PC-3 (cell line): ENCODE measurements around the gene PPP1R1B. TPM values are rescaled to one million over a fixed set of nuclear protein-coding genes. Genes with fewer than 3 reads are reported as not detected.

Source experiments
- ATAC-seq: fragments of 200-7000 bp; cut with Tn5 transposase; 2 replicates; pipeline ENCODE4 v1.9.1; 2020; ENCODE audit warnings: mild to moderate bottlenecking, moderate library complexity
- BruUV-seq: library from RNA; stranded (reverse); fragments of 400-500 nt; replicated peaks from 2 replicates; lab custom pipeline; 2021; lab: Mats Ljungman, UMichigan
- CTCF ChIA-PET: fragments of 300-600 bp; sonication (Branson Sonifier 250); formaldehyde crosslinking; loops from one replicate; lab custom pipeline; 2022; ENCODE audit warnings: antibody characterized with exemption; lab: Charles Lee
- POLR2A ChIA-PET: fragments of 300-600 bp; sonication (Branson Sonifier 250); formaldehyde crosslinking; loops from one replicate; lab custom pipeline; 2022; ENCODE audit warnings: antibody characterized with exemption; ENCODE audit not compliant: unreplicated experiment; lab: Charles Lee
- DNase-seq: peaks from one replicate; pipeline ENCODE4 v3.0.0-alpha.2; 2015
- H2AFZ ChIP-seq: fragments of 300-600 bp; sonication (generic); 2 replicates; pipeline ENCODE4 v1.6.0; 2016; ENCODE audit warnings: antibody characterized with exemption, low read length
- H3F3A ChIP-seq: fragments of 300-600 bp; sonication (generic); one replicate; pipeline ENCODE4 v1.6.0; 2017; ENCODE audit warnings: antibody characterized with exemption, low read length, control low read depth, mild to moderate bottlenecking; ENCODE audit not compliant: unreplicated experiment
- H3K27ac ChIP-seq: fragments of 300-600 bp; sonication (generic); 2 replicates; pipeline ENCODE4 v1.5.1; 2016; ENCODE audit warnings: mild to moderate bottlenecking, low read length
- H3K27me3 ChIP-seq: fragments of 300-600 bp; sonication (generic); 2 replicates; pipeline ENCODE4 v1.6.1; 2016; ENCODE audit warnings: low read length, mixed read lengths
- H3K36me3 ChIP-seq: fragments of 300-600 bp; sonication (generic); 2 replicates; pipeline ENCODE4 v1.6.1; 2016; ENCODE audit warnings: low read depth, mixed run types, low read length, mixed read lengths
- H3K4me1 ChIP-seq: fragments of 300-600 bp; sonication (generic); 2 replicates; pipeline ENCODE4 v1.5.1; 2016; ENCODE audit warnings: low read length; ENCODE audit not compliant: insufficient read depth
- H3K4me2 ChIP-seq: fragments of 300-600 bp; sonication (generic); 2 replicates; pipeline ENCODE4 v1.6.0; 2016; ENCODE audit warnings: low read length
- H3K4me3 ChIP-seq: fragments of 300-600 bp; sonication (generic); 2 replicates; pipeline ENCODE4 v1.5.1; 2016; ENCODE audit warnings: mild to moderate bottlenecking, low read length, mixed read lengths
- H3K79me2 ChIP-seq: fragments of 300-600 bp; sonication (generic); 2 replicates; pipeline ENCODE4 v1.6.1; 2017; ENCODE audit warnings: low read length, mixed read lengths
- H3K9ac ChIP-seq: fragments of 300-600 bp; sonication (generic); 2 replicates; pipeline ENCODE4 v1.6.0; 2016; ENCODE audit warnings: mild to moderate bottlenecking, low read length
- H3K9me2 ChIP-seq: fragments of 300-600 bp; sonication (generic); replicated peaks from 2 replicates; pipeline ENCODE4 v1.6.1; 2016; ENCODE audit warnings: mixed run types, low read length, mixed read lengths
- H3K9me3 ChIP-seq: fragments of 300-600 bp; sonication (generic); 2 replicates; pipeline ENCODE4 v1.6.1; 2016; ENCODE audit warnings: low read length, mixed read lengths
- H4K20me1 ChIP-seq: fragments of 300-600 bp; sonication (generic); 2 replicates; pipeline ENCODE4 v1.6.1; 2016; ENCODE audit warnings: low read length, mixed read lengths
- CTCF ChIP-seq: fragments of 300-600 bp; sonication (generic); conservative IDR thresholded peaks from 2 replicates; pipeline ENCODE4 v1.5.1; 2017; ENCODE audit warnings: antibody characterized with exemption, low read depth, mild to moderate bottlenecking, low read length
- EZH2 ChIP-seq: fragments of 300-600 bp; sonication (generic); IDR thresholded peaks from one replicate; pipeline ENCODE4 v1.6.1; 2017; ENCODE audit warnings: antibody characterized with exemption, mild to moderate bottlenecking, low read length; ENCODE audit not compliant: unreplicated experiment
- EZH2phosphoT487 ChIP-seq: fragments of 300-600 bp; sonication (generic); IDR thresholded peaks from 2 replicates; pipeline ENCODE4 v1.6.1; 2018; ENCODE audit warnings: mild to moderate bottlenecking, antibody characterized with exemption, low read length, borderline replicate concordance
- intact Hi-C: fragments of 100-400 bp; cut with micrococcal nuclease; formaldehyde crosslinking; loops from 2 replicates; pipeline ENCODE4 v1.9.0; 2023
- total RNA-seq: library from RNA; depleted of rRNA; stranded (reverse); fragments of >200 nt; gene quantifications from 2 replicates; pipeline ENCODE4 v1.2.3, GENCODE V29; 2014

The PPP1R1B gene
- total RNA-seq, 1 experiment from 2014 or later, result 3.1 TPM

GRCh38 chr17:39604911-39605491 lies 21.8 kb upstream of the PPP1R1B start:
- no peak overlapping the region for H3K27ac ChIP-seq
- H3K9ac ChIP-seq, result no peak overlapping the region
- no peaks in the 10 kb centered on the region for H3K36me3 ChIP-seq
- H3K9me3 ChIP-seq, result no peaks in the 10 kb centered on the region
- H3K4me2 ChIP-seq, result no peak overlapping the region
- H2AFZ ChIP-seq, result no peak overlapping the region
- no peak for TF ChIP-seq EZH2phosphoT487
- TF ChIP-seq EZH2, result peak; percentile 12
- no peak for TF ChIP-seq CTCF
- no peaks in the 10 kb centered on the region; the same call in 1 of the 2 replicates for H3K4me1 ChIP-seq
- POLR2A ChIA-PET, result no interaction called here
- H3K9me2 ChIP-seq, result no peaks in the 10 kb centered on the region
- ATAC-seq, result no peak
- no peak for DNase-seq
- intact Hi-C loops, result no loop called here
- no peaks in the 10 kb centered on the region for H3K79me2 ChIP-seq
- H4K20me1 ChIP-seq, result no peaks in the 10 kb centered on the region
- H3F3A ChIP-seq, result no peaks in the 10 kb centered on the region
- no peak overlapping the region for H3K4me3 ChIP-seq
- peaks cover 73% of the 10 kb centered on the region for H3K27me3 ChIP-seq
- CTCF ChIA-PET, result no interaction called here
- BruUV-seq, result no TSS peak

DNA sequence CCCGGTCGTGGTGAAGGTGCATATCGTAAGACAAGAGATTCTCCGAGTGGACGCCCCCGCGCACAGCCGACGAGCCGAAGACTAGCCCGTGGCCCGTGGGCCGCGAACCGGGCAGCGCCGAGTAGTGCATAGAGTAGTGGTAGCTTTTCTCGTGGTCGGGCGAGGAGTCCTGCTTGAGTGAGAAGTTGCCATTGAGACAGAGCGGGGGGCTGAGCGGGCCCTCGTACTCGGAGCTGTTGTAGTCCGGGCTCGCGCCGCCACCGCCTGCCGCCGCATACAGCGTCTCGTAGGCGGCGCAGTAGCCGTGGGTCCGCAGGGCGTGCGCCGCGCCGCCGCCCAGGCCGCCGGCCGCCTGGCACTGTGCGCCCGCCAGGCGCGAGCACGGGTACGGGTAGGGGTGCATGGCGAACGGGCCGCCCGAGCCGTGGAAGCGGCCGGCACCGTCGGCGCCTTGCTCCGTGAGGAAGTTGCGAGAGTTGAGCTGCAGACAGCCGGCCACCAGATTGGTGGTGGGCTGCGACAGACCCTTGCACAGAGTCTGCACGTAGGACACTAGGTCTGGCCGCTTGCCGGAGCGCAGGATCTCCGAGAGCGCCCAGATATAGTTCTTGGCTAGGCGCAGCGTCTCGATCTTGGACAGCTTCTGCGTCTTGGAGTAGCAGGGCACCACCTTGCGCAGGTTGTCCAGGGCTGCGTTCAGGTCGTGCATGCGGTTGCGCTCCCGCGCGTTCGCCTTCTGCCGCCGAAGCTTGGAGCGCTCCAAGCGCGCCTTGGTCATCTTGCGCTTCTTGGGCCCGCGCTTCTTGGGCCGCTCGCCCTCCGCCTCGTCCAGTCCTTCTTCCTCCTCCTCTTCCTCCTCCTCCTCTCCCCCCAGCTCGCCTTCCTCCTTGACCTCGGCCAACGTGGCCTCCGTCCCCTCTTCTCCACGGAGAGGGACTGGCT lies 21.0 kb upstream of the PPP1R1B start:
- Histone ChIP-seq H3F3A (no peaks in the 10 kb centered on the region), H3K9me3 (no peaks in the 10 kb centered on the region), H3K36me3 (no peaks in the 10 kb centered on the region), H4K20me1 (no peaks in the 10 kb centered on the region), H3K9ac (no peak overlapping the region), H3K27me3 (peaks cover 65% of the 10 kb centered on the region), H3K4me3 (peak overlapping the region; percentile 54; the same call in 1 of the 2 replicates), H2AFZ (peak overlapping the region; percentile 40; the same call in 1 of the 2 replicates), H3K9me2 (no peaks in the 10 kb centered on the region), H3K4me1 (no peaks in the 10 kb centered on the region; the same call in 1 of the 2 replicates), H3K4me2 (peak overlapping the region; percentile 69), H3K27ac (no peak overlapping the region), H3K79me2 (no peaks in the 10 kb centered on the region)
- intact Hi-C loops, result no loop called here
- no peak for TF ChIP-seq EZH2phosphoT487
- TF ChIP-seq CTCF, result no peak
- TF ChIP-seq EZH2, result peak; percentile 26
- BruUV-seq, result no TSS peak
- ChIA-PET POLR2A (no interaction called here), CTCF (no interaction called here)
- ATAC-seq, result peak; percentile 33; the same call in 1 of the 2 replicates
- DNase-seq, result no peak
